Hepatocyte (in vitro differentiated cells): ENCODE data around the gene RPL10A. TPM values are rescaled to one million over a fixed set of nuclear protein-coding genes. Genes with fewer than 3 reads are reported as not detected.

Source experiments
- DNase-seq: peaks from one replicate; pipeline ENCODE4 v3.0.0-alpha.2; 2016; ENCODE audit warnings: low spot score
- H2AFZ ChIP-seq: fragments of 200-600 bp; sonication (generic); 2 replicates; pipeline ENCODE4 v1.6.0; 2016; ENCODE audit warnings: antibody characterized with exemption, mild to moderate bottlenecking
- H3K27ac ChIP-seq: fragments of 200-600 bp; sonication (generic); 2 replicates; pipeline ENCODE4 v1.5.1; 2016; ENCODE audit warnings: mild to moderate bottlenecking
- H3K27me3 ChIP-seq: fragments of 200-600 bp; sonication (generic); 2 replicates; pipeline ENCODE4 v1.6.1; 2016
- H3K36me3 ChIP-seq: fragments of 200-600 bp; sonication (generic); replicated peaks from 2 replicates; pipeline ENCODE4 v1.5.1; 2016; ENCODE audit warnings: low read depth; ENCODE audit not compliant: insufficient read depth
- H3K4me1 ChIP-seq: fragments of 200-600 bp; sonication (generic); 2 replicates; pipeline ENCODE4 v1.5.1; 2016; ENCODE audit warnings: mild to moderate bottlenecking, moderate library complexity; ENCODE audit not compliant: insufficient read depth
- H3K4me2 ChIP-seq: fragments of 200-600 bp; sonication (generic); 2 replicates; pipeline ENCODE4 v1.6.0; 2016
- H3K4me3 ChIP-seq: fragments of 200-600 bp; sonication (generic); 2 replicates; pipeline ENCODE4 v1.5.1; 2016; ENCODE audit warnings: mild to moderate bottlenecking
- H3K79me2 ChIP-seq: fragments of 200-600 bp; sonication (generic); 2 replicates; pipeline ENCODE4 v1.6.0; 2017; ENCODE audit warnings: mild to moderate bottlenecking
- H3K9me2 ChIP-seq: fragments of 200-600 bp; sonication (generic); replicated peaks from 2 replicates; pipeline ENCODE4 v1.6.0; 2017; ENCODE audit warnings: mild to moderate bottlenecking; ENCODE audit not compliant: insufficient read depth
- H3K9me3 ChIP-seq: fragments of 200-600 bp; sonication (generic); 2 replicates; pipeline ENCODE4 v1.5.1; 2016; ENCODE audit warnings: low read depth, mild to moderate bottlenecking
- H4K20me1 ChIP-seq: fragments of 200-600 bp; sonication (generic); 2 replicates; pipeline ENCODE4 v1.6.0; 2016; ENCODE audit warnings: mild to moderate bottlenecking; ENCODE audit not compliant: insufficient read depth, poor library complexity, severe bottlenecking
- CTCF ChIP-seq: fragments of 200-600 bp; sonication (generic); IDR thresholded peaks from 2 replicates; pipeline ENCODE4 v1.5.1; 2016; ENCODE audit warnings: antibody characterized with exemption, mild to moderate bottlenecking; ENCODE audit not compliant: poor library complexity
- EZH2 ChIP-seq: fragments of 200-600 bp; sonication (generic); IDR thresholded peaks from 2 replicates; pipeline ENCODE4 v1.6.1; 2016; ENCODE audit warnings: antibody characterized with exemption, mild to moderate bottlenecking, borderline replicate concordance
- EZH2phosphoT487 ChIP-seq: fragments of 200-600 bp; sonication (generic); IDR thresholded peaks from one replicate; pipeline ENCODE4 v1.6.1; 2018; ENCODE audit warnings: antibody characterized with exemption, mild to moderate bottlenecking, low read depth, moderate library complexity; ENCODE audit not compliant: unreplicated experiment, severe bottlenecking
- WGBS: methylation state at CpG from one replicate; pipeline ENCODE4 v1.1.6; 2016; ENCODE audit warnings: low lambda C conversion rate; ENCODE audit errors: missing lambda C conversion rate; 5-methylcytosine and 5-hydroxymethylcytosine counted together
- polyA plus RNA-seq: library from polyadenylated mRNA; unstranded; fragments of >200 nt; fragmentation: Nextera tagmentation; extraction: Ambion mirVana; gene quantifications from 2 replicates; pipeline ENCODE4 v1.2.1, GENCODE V29; 2016
- total RNA-seq: library from RNA; depleted of rRNA; stranded (reverse); fragments of >200 nt; gene quantifications from 2 replicates; pipeline ENCODE4 v1.2.3, GENCODE V29; 2014

The RPL10A gene
- total and polyA plus RNA-seq, 2 experiments from 2014 or later: 308 to 1,102 TPM

GRCh38 chr6:35441205-35441604 is 27.0 kb upstream of the RPL10A start:
- Histone ChIP-seq H3K27ac (no peak overlapping the region), H3K9me2 (no peaks in the 10 kb centered on the region), H2AFZ (no peak overlapping the region), H3K4me2 (no peak overlapping the region), H3K4me3 (no peak overlapping the region), H3K4me1 (no peaks in the 10 kb centered on the region), H3K9me3 (no peaks in the 10 kb centered on the region), H4K20me1 (no peaks in the 10 kb centered on the region), H3K79me2 (no peaks in the 10 kb centered on the region), H3K27me3 (no peaks in the 10 kb centered on the region), H3K36me3 (no peaks in the 10 kb centered on the region)
- TF ChIP-seq EZH2phosphoT487: no peak
- no peak for TF ChIP-seq EZH2
- TF ChIP-seq CTCF: no peak
- WGBS: 80% methylated on average over 3 of the region's 3 CpGs
- no peak for DNase-seq

- no peaks in the 10 kb centered on the region for H3K27me3 ChIP-seq
Measured at GRCh38 chr6:35441642-35442041, 26.6 kb upstream of the RPL10A start.

GRCh38 chr6:35442693-35443092 is 25.5 kb upstream of the RPL10A start:
- no peak overlapping the region for H3K4me2 ChIP-seq
- no peak overlapping the region for H2AFZ ChIP-seq
- H3K4me1 ChIP-seq: no peaks in the 10 kb centered on the region
- H3K79me2 ChIP-seq: no peaks in the 10 kb centered on the region
- H3K4me3 ChIP-seq: no peak overlapping the region
- no peak overlapping the region for H3K27ac ChIP-seq
- no peak for DNase-seq
- H3K9me2 ChIP-seq: no peaks in the 10 kb centered on the region
- no peaks in the 10 kb centered on the region for H3K9me3 ChIP-seq
- WGBS: 84% methylated on average over 5 of the region's 5 CpGs
- no peaks in the 10 kb centered on the region for H3K36me3 ChIP-seq
- TF ChIP-seq EZH2phosphoT487 (no peak), CTCF (no peak), EZH2 (no peak)
- no peaks in the 10 kb centered on the region for H3K27me3 ChIP-seq
- no peaks in the 10 kb centered on the region for H4K20me1 ChIP-seq

More at GRCh38 chr6:35441642-35442041, 26.6 kb upstream of the RPL10A start:
- Histone ChIP-seq H3K79me2 (no peaks in the 10 kb centered on the region), H3K4me2 (no peak overlapping the region), H3K36me3 (no peaks in the 10 kb centered on the region), H2AFZ (no peak overlapping the region), H3K4me3 (no peak overlapping the region), H3K27ac (no peak overlapping the region), H3K9me2 (no peaks in the 10 kb centered on the region), H3K9me3 (no peaks in the 10 kb centered on the region), H3K4me1 (no peaks in the 10 kb centered on the region), H4K20me1 (no peaks in the 10 kb centered on the region)
- TF ChIP-seq EZH2: no peak
- no peak for TF ChIP-seq CTCF
- no peak for TF ChIP-seq EZH2phosphoT487
- WGBS: 91% methylated on average over 4 of the region's 4 CpGs
- DNase-seq: no peak
